Measurements from ENCODE around the gene PLSCR3.

- TF ChIP-seq, protein P1, sequence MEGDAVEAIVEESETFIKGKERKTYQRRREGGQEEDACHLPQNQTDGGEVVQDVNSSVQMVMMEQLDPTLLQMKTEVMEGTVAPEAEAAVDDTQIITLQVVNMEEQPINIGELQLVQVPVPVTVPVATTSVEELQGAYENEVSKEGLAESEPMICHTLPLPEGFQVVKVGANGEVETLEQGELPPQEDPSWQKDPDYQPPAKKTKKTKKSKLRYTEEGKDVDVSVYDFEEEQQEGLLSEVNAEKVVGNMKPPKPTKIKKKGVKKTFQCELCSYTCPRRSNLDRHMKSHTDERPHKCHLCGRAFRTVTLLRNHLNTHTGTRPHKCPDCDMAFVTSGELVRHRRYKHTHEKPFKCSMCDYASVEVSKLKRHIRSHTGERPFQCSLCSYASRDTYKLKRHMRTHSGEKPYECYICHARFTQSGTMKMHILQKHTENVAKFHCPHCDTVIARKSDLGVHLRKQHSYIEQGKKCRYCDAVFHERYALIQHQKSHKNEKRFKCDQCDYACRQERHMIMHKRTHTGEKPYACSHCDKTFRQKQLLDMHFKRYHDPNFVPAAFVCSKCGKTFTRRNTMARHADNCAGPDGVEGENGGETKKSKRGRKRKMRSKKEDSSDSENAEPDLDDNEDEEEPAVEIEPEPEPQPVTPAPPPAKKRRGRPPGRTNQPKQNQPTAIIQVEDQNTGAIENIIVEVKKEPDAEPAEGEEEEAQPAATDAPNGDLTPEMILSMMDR (IDR thresholded peaks at IDR 0.05): no peak
- TF ChIP-seq POLR2A (IDR thresholded peaks at IDR 0.05): no peak
Observed at GRCh38 chr17:7367083-7367482, 27.2 kb downstream of the PLSCR3 start.

Measured in uterus (tissue), 2 donors.